T47D (cell line): ENCODE data around the gene MRPL34.
A peak's percentile ranks its signal among the peaks of the same experiment; 100 is the strongest.

ENCODE experiments used
- DNase-seq, 2 experiments: peaks; one replicate each; pipeline versions ENCODE4 v3.0.0 to v3.0.0-alpha.2; 2011 to 2012; ENCODE audit warnings: low read depth in 1 of 2, low spot score in 1 of 2
- JUND ChIP-seq: IDR thresholded peaks from 2 replicates; pipeline ENCODE4 v1.6.1; 2012; ENCODE audit warnings: low read depth
- in situ Hi-C: cut with HindIII; loops from 2 replicates; pipeline ENCODE4 v1.10.0; 2016; ENCODE audit warnings: low sequenced_read_pairs, low pct_unique_long_range_greater_than_20kb

MRPL34 gene

GRCh38 chr19:17305517-17306284 is at the start of gene MRPL34:
MRPL34 (plus strand) TSS chr19:17305872; CDS start chr19:17305893, 21 bp downstream.
- peak; percentile 84 to 99 for DNase-seq
- in situ Hi-C loops: no loop called here
- TF ChIP-seq JUND: no peak

DNA sequence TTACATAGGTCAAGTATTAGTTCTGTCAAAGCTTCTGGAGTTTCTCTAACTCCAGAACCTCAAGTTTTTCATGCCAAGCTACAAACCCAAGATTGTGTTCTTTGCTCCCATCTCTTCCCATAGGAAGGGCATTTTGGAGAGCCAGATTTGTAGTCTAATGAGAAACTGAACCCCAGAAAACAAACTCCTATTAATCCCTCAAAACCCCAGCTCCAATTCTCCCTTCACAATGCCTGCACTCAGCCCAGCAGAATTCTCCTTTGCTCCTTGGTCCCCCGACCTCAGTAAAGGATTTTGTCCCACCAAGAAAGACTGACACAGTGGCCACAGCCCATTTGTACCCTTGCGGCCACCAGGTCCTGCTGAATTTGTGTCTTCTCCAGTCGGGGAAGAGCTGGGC is 49.5 kb upstream of the MRPL34 start:
- TF ChIP-seq JUND: no peak
- in situ Hi-C loops: no loop called here
- no peak for DNase-seq

DNA sequence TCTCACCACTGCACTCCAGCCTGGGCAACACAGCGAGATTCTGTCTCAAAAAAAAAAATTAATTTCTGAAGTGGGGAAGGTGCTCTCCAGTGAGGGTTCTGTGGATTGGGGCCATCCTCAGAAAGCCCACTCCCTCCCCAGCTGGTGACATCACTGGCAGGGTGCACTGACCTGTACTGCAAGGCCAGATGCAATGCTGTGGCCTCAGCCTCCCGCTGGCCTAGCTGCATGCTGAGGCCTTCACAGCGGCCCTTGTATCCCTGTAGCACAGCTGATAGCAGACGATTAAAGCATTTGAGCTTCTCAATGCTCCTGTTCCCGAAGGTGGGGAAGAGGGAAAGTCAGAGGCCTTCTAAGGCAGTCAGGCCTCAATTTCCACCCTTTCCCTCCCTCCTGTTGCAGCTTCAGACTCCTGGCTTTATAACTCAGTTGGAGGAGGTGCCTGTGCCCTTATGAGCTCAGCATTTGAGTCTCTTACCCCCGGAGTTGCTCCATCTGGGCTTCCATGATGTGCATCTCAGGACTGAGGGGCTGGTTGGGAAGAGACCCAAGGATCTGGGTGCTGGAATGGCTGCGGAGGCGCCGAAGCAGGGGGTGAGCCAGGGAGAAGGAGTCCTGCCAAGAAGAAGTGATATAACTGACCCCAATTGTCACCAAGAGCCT is 46.4 kb upstream of the MRPL34 start:
- in situ Hi-C loops: no loop called here
- TF ChIP-seq JUND: no peak
- DNase-seq: peak in 1 of 2 experiments; percentile 53

- no peak for TF ChIP-seq JUND
- in situ Hi-C loops: no loop called here
- DNase-seq: no peak
Observed at GRCh38 chr19:17259934-17260333, 45.7 kb upstream of the MRPL34 start.

GRCh38 chr19:17260842-17261325 is 44.8 kb upstream of the MRPL34 start:
- TF ChIP-seq JUND: no peak
- in situ Hi-C loops: no loop called here

DNA sequence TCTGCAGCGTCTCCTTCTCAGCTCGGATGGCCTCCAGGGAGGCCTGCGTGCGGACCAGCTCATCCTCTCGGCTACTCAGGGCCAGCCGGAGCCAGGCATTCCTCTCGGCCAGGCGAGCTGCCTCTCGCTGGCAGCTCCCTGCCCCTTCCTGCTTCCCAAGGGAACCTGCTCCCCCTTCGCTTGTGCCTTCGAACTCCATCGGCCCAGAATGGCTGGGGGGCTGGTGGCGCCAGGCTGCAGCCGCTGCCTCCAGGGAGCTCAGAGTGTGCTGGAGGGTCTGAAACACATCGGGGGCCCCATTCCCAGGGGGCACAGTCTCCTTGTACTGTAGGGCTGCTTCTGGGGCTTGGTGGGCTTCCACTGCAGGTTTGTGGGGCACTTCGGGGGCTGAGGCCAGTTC is 43.1 kb upstream of the MRPL34 start:
- in situ Hi-C loops: no loop called here
- no peak for TF ChIP-seq JUND
- DNase-seq: no peak

More at GRCh38 chr19:17260842-17261325, 44.8 kb upstream of the MRPL34 start:
- DNase-seq: peak; percentile 84 to 93

DNA sequence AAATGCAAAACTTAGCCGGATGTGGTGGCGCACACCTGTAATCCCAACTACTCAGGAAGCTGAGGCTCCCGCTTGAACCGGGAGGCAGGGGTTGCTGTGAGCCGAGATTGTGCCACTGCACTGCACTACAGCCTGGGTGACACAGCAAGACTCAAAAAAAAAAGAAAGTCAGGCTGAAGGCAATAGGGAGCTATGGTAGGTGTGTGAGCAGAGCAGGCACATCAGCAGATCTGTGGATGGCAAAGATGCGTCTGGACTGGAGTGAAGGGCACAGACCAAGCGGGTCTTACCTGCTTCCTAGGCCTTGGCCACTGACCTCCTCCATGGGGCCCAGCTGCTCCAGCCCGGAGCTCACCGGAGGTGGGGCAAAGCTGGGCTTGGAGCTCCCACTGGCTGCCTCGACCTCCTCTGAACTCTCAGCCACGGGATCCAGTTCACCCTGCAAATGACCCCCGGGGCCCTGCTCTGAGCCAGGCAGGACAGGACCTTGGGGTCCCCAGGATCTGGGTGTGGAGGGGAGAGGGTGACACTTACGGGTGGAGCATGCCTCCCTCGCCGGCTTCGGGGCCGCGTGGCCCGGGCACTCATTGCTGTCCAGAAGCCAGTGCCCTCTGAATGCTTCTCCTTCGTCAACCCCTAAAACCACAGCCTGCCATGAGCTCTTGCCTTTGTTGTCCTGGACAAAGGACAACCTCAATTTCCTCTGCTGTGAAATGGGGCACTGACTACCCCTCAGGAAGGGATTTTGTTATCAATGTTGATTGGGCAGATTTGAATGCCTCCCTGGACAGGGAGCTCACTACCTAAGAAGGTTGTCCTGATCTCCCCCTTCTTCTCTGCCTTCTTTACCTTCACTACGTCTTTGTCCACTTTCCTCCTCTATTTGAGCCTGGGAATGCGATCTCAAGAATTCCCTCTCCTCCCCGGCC is 41.7 kb upstream of the MRPL34 start:
- in situ Hi-C loops: no loop called here
- TF ChIP-seq JUND: no peak
- no peak for DNase-seq

- in situ Hi-C loops: no loop called here
Observed at GRCh38 chr19:17264641-17264979, 41.1 kb upstream of the MRPL34 start, which contains the start of gene USHBP1. USHBP1 (minus strand) TSS chr19:17264745; CDS start chr19:17264299, 446 bp downstream.

GRCh38 chr19:17266026-17266425 is 39.6 kb upstream of the MRPL34 start:
- no peak for TF ChIP-seq JUND
- DNase-seq: peak in 1 of 2 experiments; percentile 95
- in situ Hi-C loops: no loop called here

More at GRCh38 chr19:17264641-17264979, 41.1 kb upstream of the MRPL34 start, which contains the start of gene USHBP1:
- DNase-seq: no peak
- TF ChIP-seq JUND: no peak

GRCh38 chr19:17266589-17266974 is 39.1 kb upstream of the MRPL34 start:
- DNase-seq: no peak
- TF ChIP-seq JUND: no peak
- in situ Hi-C loops: no loop called here

DNA sequence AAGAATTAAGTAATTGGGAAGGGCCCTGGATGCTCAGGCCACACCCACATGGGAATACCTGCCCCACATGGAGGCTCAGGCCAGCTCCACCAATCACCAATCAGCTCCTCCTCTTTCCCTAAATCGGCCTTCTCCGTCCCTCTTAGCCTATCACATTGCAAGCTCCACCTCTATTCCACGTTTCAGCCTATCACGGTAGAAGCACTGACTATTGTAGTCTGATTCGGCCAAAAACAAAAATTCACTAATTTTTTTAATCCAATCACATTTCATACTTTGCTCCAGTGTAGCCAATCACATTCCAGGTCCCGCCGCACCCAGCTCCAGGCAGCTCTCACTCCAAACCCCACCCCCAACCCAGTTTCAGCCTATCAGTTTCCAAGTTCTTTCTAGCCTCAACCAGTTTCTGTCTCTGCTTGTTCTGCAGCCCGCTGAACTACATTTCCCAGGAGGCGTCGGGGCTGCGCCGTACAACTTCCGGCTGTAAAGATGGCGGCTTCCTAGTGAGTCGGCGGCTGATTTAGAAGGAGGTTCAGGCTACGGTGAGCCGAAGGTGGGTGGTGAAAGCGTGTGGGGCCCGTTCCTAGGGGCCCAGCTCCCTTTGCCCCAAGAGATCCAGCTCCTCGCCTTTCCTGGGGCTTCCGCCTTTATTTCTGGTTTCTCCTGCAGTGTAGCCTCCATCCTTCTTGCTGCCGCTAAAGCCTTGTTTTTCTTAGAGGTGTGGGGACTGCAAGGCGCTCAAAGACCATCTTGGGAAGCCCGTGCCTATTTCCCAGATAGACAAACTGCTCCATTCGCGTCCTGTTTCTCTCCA is 38.5 kb upstream of the MRPL34 start, which contains the start of gene BABAM1:
Gene BABAM1 (plus strand): TSS at position 469 of the 814 bp plus-strand sequence. CDS start 1,364 bp downstream, outside the sequence.
- no peak for TF ChIP-seq JUND
- peak; percentile 99 for DNase-seq
- in situ Hi-C loops: no loop called here
